PC-3 (cell line): ENCODE results near the gene DIP2C. TPM values are rescaled to one million over a fixed set of nuclear protein-coding genes. Genes with fewer than 3 reads are reported as not detected.

Experiments used
- ATAC-seq: fragments of 200-7000 bp; cut with Tn5 transposase; 2 replicates; pipeline ENCODE4 v1.9.1; 2020; ENCODE audit warnings: mild to moderate bottlenecking, moderate library complexity
- BruUV-seq: library from RNA; stranded (reverse); fragments of 400-500 nt; replicated peaks from 2 replicates; lab custom pipeline; 2021; lab: Mats Ljungman, UMichigan
- CTCF ChIA-PET: fragments of 300-600 bp; sonication (Branson Sonifier 250); formaldehyde crosslinking; loops from one replicate; lab custom pipeline; 2022; ENCODE audit warnings: antibody characterized with exemption; lab: Charles Lee
- POLR2A ChIA-PET: fragments of 300-600 bp; sonication (Branson Sonifier 250); formaldehyde crosslinking; loops from one replicate; lab custom pipeline; 2022; ENCODE audit warnings: antibody characterized with exemption; ENCODE audit not compliant: unreplicated experiment; lab: Charles Lee
- DNase-seq: peaks from one replicate; pipeline ENCODE4 v3.0.0-alpha.2; 2015
- H2AFZ ChIP-seq: fragments of 300-600 bp; sonication (generic); 2 replicates; pipeline ENCODE4 v1.6.0; 2016; ENCODE audit warnings: antibody characterized with exemption, low read length
- H3F3A ChIP-seq: fragments of 300-600 bp; sonication (generic); one replicate; pipeline ENCODE4 v1.6.0; 2017; ENCODE audit warnings: antibody characterized with exemption, low read length, control low read depth, mild to moderate bottlenecking; ENCODE audit not compliant: unreplicated experiment
- H3K27ac ChIP-seq: fragments of 300-600 bp; sonication (generic); 2 replicates; pipeline ENCODE4 v1.5.1; 2016; ENCODE audit warnings: mild to moderate bottlenecking, low read length
- H3K27me3 ChIP-seq: fragments of 300-600 bp; sonication (generic); 2 replicates; pipeline ENCODE4 v1.6.1; 2016; ENCODE audit warnings: low read length, mixed read lengths
- H3K36me3 ChIP-seq: fragments of 300-600 bp; sonication (generic); 2 replicates; pipeline ENCODE4 v1.6.1; 2016; ENCODE audit warnings: low read depth, mixed run types, low read length, mixed read lengths
- H3K4me1 ChIP-seq: fragments of 300-600 bp; sonication (generic); 2 replicates; pipeline ENCODE4 v1.5.1; 2016; ENCODE audit warnings: low read length; ENCODE audit not compliant: insufficient read depth
- H3K4me2 ChIP-seq: fragments of 300-600 bp; sonication (generic); 2 replicates; pipeline ENCODE4 v1.6.0; 2016; ENCODE audit warnings: low read length
- H3K4me3 ChIP-seq: fragments of 300-600 bp; sonication (generic); 2 replicates; pipeline ENCODE4 v1.5.1; 2016; ENCODE audit warnings: mild to moderate bottlenecking, low read length, mixed read lengths
- H3K79me2 ChIP-seq: fragments of 300-600 bp; sonication (generic); 2 replicates; pipeline ENCODE4 v1.6.1; 2017; ENCODE audit warnings: low read length, mixed read lengths
- H3K9ac ChIP-seq: fragments of 300-600 bp; sonication (generic); 2 replicates; pipeline ENCODE4 v1.6.0; 2016; ENCODE audit warnings: mild to moderate bottlenecking, low read length
- H3K9me2 ChIP-seq: fragments of 300-600 bp; sonication (generic); replicated peaks from 2 replicates; pipeline ENCODE4 v1.6.1; 2016; ENCODE audit warnings: mixed run types, low read length, mixed read lengths
- H3K9me3 ChIP-seq: fragments of 300-600 bp; sonication (generic); 2 replicates; pipeline ENCODE4 v1.6.1; 2016; ENCODE audit warnings: low read length, mixed read lengths
- H4K20me1 ChIP-seq: fragments of 300-600 bp; sonication (generic); 2 replicates; pipeline ENCODE4 v1.6.1; 2016; ENCODE audit warnings: low read length, mixed read lengths
- EZH2 ChIP-seq: fragments of 300-600 bp; sonication (generic); IDR thresholded peaks from one replicate; pipeline ENCODE4 v1.6.1; 2017; ENCODE audit warnings: antibody characterized with exemption, mild to moderate bottlenecking, low read length; ENCODE audit not compliant: unreplicated experiment
- EZH2phosphoT487 ChIP-seq: fragments of 300-600 bp; sonication (generic); IDR thresholded peaks from 2 replicates; pipeline ENCODE4 v1.6.1; 2018; ENCODE audit warnings: mild to moderate bottlenecking, antibody characterized with exemption, low read length, borderline replicate concordance
- intact Hi-C: fragments of 100-400 bp; cut with micrococcal nuclease; formaldehyde crosslinking; loops from 2 replicates; pipeline ENCODE4 v1.9.0; 2023
- total RNA-seq: library from RNA; depleted of rRNA; stranded (reverse); fragments of >200 nt; gene quantifications from 2 replicates; pipeline ENCODE4 v1.2.3, GENCODE V29; 2014
- TF ChIP-seq, protein P1 (sequence below): fragments of 300-600 bp; sonication (generic); conservative IDR thresholded peaks from 2 replicates; pipeline ENCODE4 v1.5.1; 2017; ENCODE audit warnings: antibody characterized with exemption, low read depth, mild to moderate bottlenecking, low read length

The DIP2C gene
- total RNA-seq, 1 experiment from 2014 or later = 3.1 TPM

DNA sequence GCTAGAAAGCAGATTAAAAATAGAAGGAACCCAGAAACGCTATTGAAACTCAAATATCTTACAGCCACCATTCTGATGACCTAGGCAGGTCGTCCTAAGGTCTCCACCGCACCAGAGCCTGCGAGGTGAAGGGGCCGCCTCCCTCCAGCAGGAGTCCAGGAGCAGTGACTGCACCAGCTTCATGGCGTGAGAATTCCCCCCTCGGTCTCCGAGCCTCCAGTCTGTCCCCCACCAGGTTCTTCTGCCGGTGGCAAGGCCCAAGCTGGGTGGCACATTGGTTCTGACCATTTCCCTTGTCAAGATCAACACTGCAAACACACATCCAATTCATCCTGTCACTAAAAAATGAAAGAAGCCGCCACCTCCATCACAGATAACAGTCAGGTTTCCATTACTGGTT is 98.7 kb downstream of the DIP2C start:
- TF ChIP-seq EZH2 (no peak), EZH2phosphoT487 (no peak)
- TF ChIP-seq, protein P1, sequence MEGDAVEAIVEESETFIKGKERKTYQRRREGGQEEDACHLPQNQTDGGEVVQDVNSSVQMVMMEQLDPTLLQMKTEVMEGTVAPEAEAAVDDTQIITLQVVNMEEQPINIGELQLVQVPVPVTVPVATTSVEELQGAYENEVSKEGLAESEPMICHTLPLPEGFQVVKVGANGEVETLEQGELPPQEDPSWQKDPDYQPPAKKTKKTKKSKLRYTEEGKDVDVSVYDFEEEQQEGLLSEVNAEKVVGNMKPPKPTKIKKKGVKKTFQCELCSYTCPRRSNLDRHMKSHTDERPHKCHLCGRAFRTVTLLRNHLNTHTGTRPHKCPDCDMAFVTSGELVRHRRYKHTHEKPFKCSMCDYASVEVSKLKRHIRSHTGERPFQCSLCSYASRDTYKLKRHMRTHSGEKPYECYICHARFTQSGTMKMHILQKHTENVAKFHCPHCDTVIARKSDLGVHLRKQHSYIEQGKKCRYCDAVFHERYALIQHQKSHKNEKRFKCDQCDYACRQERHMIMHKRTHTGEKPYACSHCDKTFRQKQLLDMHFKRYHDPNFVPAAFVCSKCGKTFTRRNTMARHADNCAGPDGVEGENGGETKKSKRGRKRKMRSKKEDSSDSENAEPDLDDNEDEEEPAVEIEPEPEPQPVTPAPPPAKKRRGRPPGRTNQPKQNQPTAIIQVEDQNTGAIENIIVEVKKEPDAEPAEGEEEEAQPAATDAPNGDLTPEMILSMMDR = no peak
- POLR2A ChIA-PET = interaction anchor here (0.5 kb wide), 1 partner anchor 25 kb away, joined by 3 read pairs; no protein-coding TSS in a partner anchor
- H3F3A ChIP-seq = no peaks in the 10 kb centered on the region
- CTCF ChIA-PET = no interaction called here
- no peak overlapping the region for H3K27ac ChIP-seq
- no peaks in the 10 kb centered on the region for H3K27me3 ChIP-seq
- BruUV-seq = no TSS peak
- no peak overlapping the region for H3K4me2 ChIP-seq
- intact Hi-C loops = no loop called here
- no peaks in the 10 kb centered on the region for H3K4me1 ChIP-seq
- H3K79me2 ChIP-seq = no peaks in the 10 kb centered on the region
- H2AFZ ChIP-seq = no peak overlapping the region
- no peaks in the 10 kb centered on the region for H3K36me3 ChIP-seq
- no peaks in the 10 kb centered on the region for H3K9me3 ChIP-seq
- ATAC-seq (no peak), DNase-seq (no peak)
- H4K20me1 ChIP-seq = no peaks in the 10 kb centered on the region
- no peak overlapping the region for H3K9ac ChIP-seq
- no peaks in the 10 kb centered on the region for H3K9me2 ChIP-seq
- H3K4me3 ChIP-seq = no peak overlapping the region

DNA sequence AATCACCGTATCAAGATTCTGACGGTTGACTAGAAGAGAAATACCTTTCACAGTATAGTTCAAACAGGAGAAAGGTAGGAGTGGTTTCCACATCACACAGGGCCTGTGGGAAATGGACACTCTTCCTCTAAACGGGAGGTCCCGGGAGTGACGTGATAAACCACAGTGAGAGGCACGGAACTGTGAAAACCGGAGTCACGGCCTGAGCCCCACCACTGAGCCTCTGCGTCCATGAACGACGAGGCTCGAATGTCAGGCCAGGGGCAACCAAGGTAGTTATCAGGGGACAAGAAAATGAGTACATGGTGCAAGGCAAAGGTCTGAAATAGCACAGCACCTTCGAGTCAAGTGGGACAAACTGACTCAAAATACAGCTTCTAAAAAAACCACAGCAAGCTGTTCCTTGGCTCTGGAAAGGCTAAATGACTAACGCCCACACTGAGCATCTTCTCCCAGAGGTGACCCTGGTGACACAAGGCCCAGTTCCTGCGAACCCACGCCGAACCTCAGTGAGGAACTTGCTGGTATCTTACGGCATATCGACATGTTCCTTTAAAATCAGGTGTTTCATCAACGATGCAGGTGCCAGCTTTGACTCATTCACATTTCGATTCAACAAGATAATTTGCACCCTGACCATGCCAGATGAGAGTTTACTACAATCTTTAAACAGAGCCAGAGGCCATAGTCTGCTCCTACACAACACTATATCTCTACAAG is 99.3 kb downstream of the DIP2C start:
- Histone ChIP-seq H3K4me3 (no peak overlapping the region), H3K4me2 (no peak overlapping the region), H4K20me1 (no peaks in the 10 kb centered on the region), H3K79me2 (no peaks in the 10 kb centered on the region), H3K9me2 (no peaks in the 10 kb centered on the region), H3K9me3 (no peaks in the 10 kb centered on the region), H3K36me3 (no peaks in the 10 kb centered on the region), H3K27me3 (no peaks in the 10 kb centered on the region), H3K27ac (no peak overlapping the region), H3K4me1 (no peaks in the 10 kb centered on the region), H3F3A (no peaks in the 10 kb centered on the region), H3K9ac (no peak overlapping the region), H2AFZ (no peak overlapping the region)
- CTCF ChIA-PET = no interaction called here
- intact Hi-C loops = no loop called here
- ATAC-seq (no peak), DNase-seq (no peak)
- BruUV-seq = no TSS peak
- TF ChIP-seq EZH2phosphoT487 = no peak
- TF ChIP-seq EZH2 = no peak
- TF ChIP-seq, protein P1 = no peak
- POLR2A ChIA-PET = interaction anchor here (0.5 kb wide), 1 partner anchor 26 kb away, joined by 3 read pairs; no protein-coding TSS in a partner anchor
